Gastrocnemius medialis (tissue), 4 donors: ENCODE results near the gene MRPL17. TPM values are rescaled to one million over a fixed set of nuclear protein-coding genes. Genes with fewer than 3 reads are reported as not detected.

ENCODE experiments used
- ATAC-seq, 2 donors: fragments of 150-250 bp; one replicate each; pipeline ENCODE4 v1.9.1; 2016
- DNase-seq, 2 donors: peaks; one replicate each; pipeline ENCODE4 v3.0.0-alpha.2; 2019
- H3K27ac ChIP-seq, 4 donors: fragments of 200-600 bp; sonication (generic); 1 replicate in 1 of 4; 2 replicates in 3 of 4; pipeline ENCODE4 v1.5.1; 2016 to 2018; ENCODE audit warnings: mild to moderate bottlenecking in 2 of 4, moderate library complexity in 1 of 4
- H3K27me3 ChIP-seq, 3 donors: fragments of 200-600 bp; sonication (generic) in 2 of 3; 1 replicate in 1 of 3; 2 replicates in 2 of 3; pipeline versions ENCODE4 v1.5.1 to v1.6.0; 2016 to 2019; ENCODE audit warnings: mild to moderate bottlenecking in 1 of 3, moderate library complexity in 1 of 3
- H3K36me3 ChIP-seq, 2 donors: fragments of 200-600 bp; sonication (generic) in 1 of 2; one replicate each; pipeline ENCODE4 v1.5.1; 2017 to 2018
- H3K4me1 ChIP-seq, 2 donors: fragments of 200-600 bp; sonication (generic) in 1 of 2; one replicate each; pipeline ENCODE4 v1.5.1; 2016 to 2017; ENCODE audit warnings: mild to moderate bottlenecking in 2 of 2
- H3K4me3 ChIP-seq, 4 donors: fragments of 200-600 bp; sonication (generic) in 3 of 4; 1 replicate in 1 of 4; 2 replicates in 3 of 4; pipeline ENCODE4 v1.5.1; 2016 to 2019; ENCODE audit warnings: mild to moderate bottlenecking in 2 of 4
- H3K9me3 ChIP-seq, 3 donors: fragments of 200-600 bp; sonication (generic) in 2 of 3; 1 replicate in 1 of 3; 2 replicates in 2 of 3; pipeline ENCODE4 v1.5.1; 2016 to 2019
- POLR2A ChIP-seq, 2 donors: fragments of 450-650 bp; IDR thresholded peaks; one replicate each; pipeline ENCODE4 v1.6.1; 2017; ENCODE audit warnings: antibody characterized with exemption in 2 of 2, mild to moderate bottlenecking in 2 of 2, moderate library complexity in 2 of 2
- in situ Hi-C, 4 donors: fragments of 200-750 bp; cut with MboI; loops; one replicate each; pipeline versions ENCODE4 v1.15.0 to v1.8.0; 2017; ENCODE audit warnings: low sequenced_read_pairs in 4 of 4
- intact Hi-C: fragments of 100-400 bp; cut with DNase I; formaldehyde crosslinking; loops from one replicate; pipeline ENCODE4 v1.15.1; 2023; ENCODE audit warnings: low total_unique reads
- total RNA-seq, 4 donors: library from RNA; depleted of rRNA; stranded (reverse); fragments of >200 nt; gene quantifications; one replicate each; pipeline versions ENCODE4 v1.1.0 to v1.2.3, GENCODE V29; 2016
- TF ChIP-seq, protein P1 (sequence below), 5 experiments: fragments of 450-650 bp in 3 of 5; fragments of 200-600 bp in 2 of 5; sonication (generic) in 2 of 5; IDR thresholded peaks in 4 of 5; conservative IDR thresholded peaks in 1 of 5; 1 replicate in 4 of 5; 2 replicates in 1 of 5; pipeline ENCODE4 v1.5.1; 2016 to 2019; ENCODE audit warnings: antibody characterized with exemption in 5 of 5, mild to moderate bottlenecking in 3 of 5, moderate library complexity in 3 of 5

MRPL17 gene
- total RNA-seq, 4 donors from 2014 or later: 25.1 to 33.4 (median 27.7) TPM

DNA sequence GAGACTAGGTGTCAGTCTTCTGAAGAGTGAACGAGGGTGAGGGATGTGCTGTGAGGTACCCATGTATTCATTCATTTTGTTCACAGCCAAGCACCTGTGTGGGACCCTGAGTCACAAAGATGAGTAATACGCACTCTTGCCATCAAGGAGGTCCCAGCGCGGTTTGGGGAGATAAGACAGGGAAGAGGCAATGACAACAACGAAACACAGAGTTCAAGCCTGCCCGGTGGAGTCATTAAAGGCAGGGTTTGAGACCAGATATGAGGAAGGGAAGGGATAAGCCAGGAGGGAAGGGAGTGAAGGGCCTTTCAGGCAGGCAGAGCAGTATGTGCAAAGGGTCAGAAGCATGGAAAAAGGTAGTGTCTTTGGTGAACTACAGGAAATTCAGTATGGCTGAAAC, 32.2 kb downstream of the MRPL17 start:
- DNase-seq (no peak), ATAC-seq (no peak)
- H3K9me3 ChIP-seq: no peaks in the 10 kb centered on the region
- H3K4me1 ChIP-seq: peaks cover 11 to 25% of the 10 kb centered on the region in 2 donors
- intact Hi-C loops (no loop called here), in situ Hi-C loops (no loop called here)
- H3K27me3 ChIP-seq: peaks cover 6 to 9% (median 8%) of the 10 kb centered on the region in 3 donors
- no peak overlapping the region for H3K27ac ChIP-seq
- H3K4me3 ChIP-seq: no peak overlapping the region
- H3K36me3 ChIP-seq: no peaks in the 10 kb centered on the region
- no peak for TF ChIP-seq POLR2A (IDR thresholded peaks at IDR 0.05)
- TF ChIP-seq, protein P1, sequence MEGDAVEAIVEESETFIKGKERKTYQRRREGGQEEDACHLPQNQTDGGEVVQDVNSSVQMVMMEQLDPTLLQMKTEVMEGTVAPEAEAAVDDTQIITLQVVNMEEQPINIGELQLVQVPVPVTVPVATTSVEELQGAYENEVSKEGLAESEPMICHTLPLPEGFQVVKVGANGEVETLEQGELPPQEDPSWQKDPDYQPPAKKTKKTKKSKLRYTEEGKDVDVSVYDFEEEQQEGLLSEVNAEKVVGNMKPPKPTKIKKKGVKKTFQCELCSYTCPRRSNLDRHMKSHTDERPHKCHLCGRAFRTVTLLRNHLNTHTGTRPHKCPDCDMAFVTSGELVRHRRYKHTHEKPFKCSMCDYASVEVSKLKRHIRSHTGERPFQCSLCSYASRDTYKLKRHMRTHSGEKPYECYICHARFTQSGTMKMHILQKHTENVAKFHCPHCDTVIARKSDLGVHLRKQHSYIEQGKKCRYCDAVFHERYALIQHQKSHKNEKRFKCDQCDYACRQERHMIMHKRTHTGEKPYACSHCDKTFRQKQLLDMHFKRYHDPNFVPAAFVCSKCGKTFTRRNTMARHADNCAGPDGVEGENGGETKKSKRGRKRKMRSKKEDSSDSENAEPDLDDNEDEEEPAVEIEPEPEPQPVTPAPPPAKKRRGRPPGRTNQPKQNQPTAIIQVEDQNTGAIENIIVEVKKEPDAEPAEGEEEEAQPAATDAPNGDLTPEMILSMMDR (IDR thresholded peaks at IDR 0.05 in 4 of 5, conservative IDR thresholded peaks at IDR 0.05 in 1 of 5): no peak

DNA sequence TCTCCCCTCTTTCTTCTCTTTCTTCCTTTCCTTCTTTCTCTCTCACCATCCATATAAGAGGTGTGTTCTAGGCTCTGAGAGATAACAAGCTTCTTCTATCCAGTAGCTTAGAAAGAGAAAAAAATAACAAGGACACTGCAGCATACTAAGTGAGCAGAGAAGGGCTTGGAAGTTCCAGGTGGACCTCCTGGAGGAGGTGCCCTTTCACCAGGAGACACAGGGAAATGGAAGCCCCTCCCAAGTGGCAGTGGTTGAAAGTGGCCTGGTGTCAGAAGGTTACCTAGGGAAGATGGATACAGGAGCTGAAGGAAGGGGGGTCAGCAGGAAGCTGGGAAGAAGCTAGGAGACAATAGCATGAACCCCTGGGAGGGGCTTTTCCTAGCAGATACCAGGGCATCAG, 33.0 kb downstream of the MRPL17 start:
- no peaks in the 10 kb centered on the region for H3K9me3 ChIP-seq
- in situ Hi-C loops (no loop called here), intact Hi-C loops (no loop called here)
- no peak for DNase-seq
- H3K36me3 ChIP-seq: no peaks in the 10 kb centered on the region
- H3K27ac ChIP-seq: no peak overlapping the region
- peaks cover 3 to 8% (median 5%) of the 10 kb centered on the region in 3 donors for H3K27me3 ChIP-seq
- ATAC-seq: no peak
- H3K4me3 ChIP-seq: no peak overlapping the region
- H3K4me1 ChIP-seq: peaks cover 15 to 30% of the 10 kb centered on the region in 2 donors
- TF ChIP-seq, protein P1 (IDR thresholded peaks at IDR 0.05 in 4 of 5, conservative IDR thresholded peaks at IDR 0.05 in 1 of 5): no peak
- no peak for TF ChIP-seq POLR2A (IDR thresholded peaks at IDR 0.05)

- TF ChIP-seq POLR2A (IDR thresholded peaks at IDR 0.05): no peak
- TF ChIP-seq, protein P1 (IDR thresholded peaks at IDR 0.05 in 4 of 5, conservative IDR thresholded peaks at IDR 0.05 in 1 of 5): no peak
- ATAC-seq (no peak), DNase-seq (no peak)
- Histone ChIP-seq H3K9me3 (no peaks in the 10 kb centered on the region), H3K27ac (no peak overlapping the region), H3K4me3 (no peak overlapping the region), H3K27me3 (no peaks in the 10 kb centered on the region), H3K4me1 (peaks cover 15 to 30% of the 10 kb centered on the region in 2 donors), H3K36me3 (no peaks in the 10 kb centered on the region)
- intact Hi-C loops (no loop called here), in situ Hi-C loops (no loop called here)
Measured at GRCh38 chr11:6648501-6648900, 34.6 kb downstream of the MRPL17 start.

DNA sequence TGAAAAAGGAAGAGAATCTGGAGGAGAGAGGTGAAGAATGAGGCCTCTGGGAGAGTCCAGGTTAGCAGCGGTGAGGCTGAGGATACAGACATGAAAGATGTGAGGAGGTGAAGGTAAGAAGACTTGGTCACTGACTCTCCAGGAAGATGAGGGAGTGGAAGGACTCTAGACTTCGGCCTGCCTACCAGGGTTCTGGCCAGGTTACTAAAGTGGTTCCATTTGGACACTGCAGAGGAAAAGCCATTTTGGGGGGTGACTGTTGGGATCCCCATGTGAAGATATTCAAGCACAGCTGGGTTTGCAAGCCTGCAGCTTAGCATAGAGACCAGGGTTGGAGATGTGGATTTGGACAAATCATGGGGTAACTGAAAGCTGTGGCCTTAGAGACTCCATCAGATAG, 35.3 kb downstream of the MRPL17 start:
- no peak for ATAC-seq
- intact Hi-C loops (no loop called here), in situ Hi-C loops (no loop called here)
- Histone ChIP-seq H3K27me3 (no peaks in the 10 kb centered on the region), H3K9me3 (no peaks in the 10 kb centered on the region), H3K4me1 (peaks cover 15 to 30% of the 10 kb centered on the region in 2 donors), H3K36me3 (no peaks in the 10 kb centered on the region), H3K4me3 (no peak overlapping the region), H3K27ac (peak overlapping the region; percentile 74 to 77 (median 76))
- DNase-seq: no peak
- TF ChIP-seq POLR2A (IDR thresholded peaks at IDR 0.05): no peak
- TF ChIP-seq, protein P1 (IDR thresholded peaks at IDR 0.05 in 4 of 5, conservative IDR thresholded peaks at IDR 0.05 in 1 of 5): no peak
